GM12878 (cell line): Measurements from ENCODE around the gene MAGI1. TPM values are rescaled to one million over a fixed set of nuclear protein-coding genes. Genes with fewer than 3 reads are reported as not detected.

Source experiments
- ATAC-seq: fragments of 200-7000 bp; cut with Tn5 transposase; 3 replicates; pipeline ENCODE4 v1.9.1; 2020; ENCODE audit warnings: mild to moderate bottlenecking, moderate library complexity
- BruUV-seq: library from RNA; stranded (reverse); fragments of 400-500 nt; replicated peaks from 2 replicates; lab custom pipeline; 2021; lab: Mats Ljungman, UMichigan
- CTCF ChIA-PET: fragments of 300-600 bp; sonication (Branson Sonifier 250); formaldehyde crosslinking; extraction: SDS; loops from one replicate; lab custom pipeline; 2021; ENCODE audit warnings: inconsistent platforms; lab: Yijun Ruan, JAX
- POLR2A ChIA-PET: fragments of 350-600 bp; formaldehyde crosslinking; extraction: SDS; loops from one replicate; lab custom pipeline; 2021; ENCODE audit warnings: inconsistent platforms; lab: Charles Lee
- RAD21 ChIA-PET: fragments of 300-600 bp; sonication (Branson Sonifier 250); formaldehyde crosslinking; loops from one replicate; lab custom pipeline; 2023; ENCODE audit warnings: antibody characterized with exemption; ENCODE audit not compliant: unreplicated experiment; lab: Charles Lee
- SMC1A ChIA-PET: fragments of 300-600 bp; sonication (Branson Sonifier 250); formaldehyde crosslinking; loops from one replicate; lab custom pipeline; 2023; ENCODE audit not compliant: unreplicated experiment, uncharacterized antibody; lab: Charles Lee
- DNase-seq: peaks from one replicate; pipeline ENCODE4 v3.0.0-alpha.2; 2011; ENCODE audit warnings: low read depth, low spot score
- FAIRE-seq: peaks from 3 replicates; lab custom pipeline; 2011; peaks lifted over from hg19 to GRCh38; lab: Jason Lieb, UNC
- H2AFZ ChIP-seq: 2 replicates; pipeline ENCODE4 v1.6.0; 2011; ENCODE audit warnings: low read depth, low read length, control low read depth; ENCODE audit not compliant: control insufficient read depth
- H3K27ac ChIP-seq: 2 replicates; pipeline ENCODE4 v1.5.1; 2011; ENCODE audit warnings: control low read depth; ENCODE audit not compliant: control insufficient read depth, insufficient read depth
- H3K27me3 ChIP-seq, 2 experiments: replicated peaks in 1 of 2; 2 replicates each; pipeline versions ENCODE4 v1.6.0 to v1.6.1; 2011; ENCODE audit warnings: low read length in 1 of 2; ENCODE audit not compliant: control insufficient read depth in 2 of 2, insufficient read depth in 2 of 2
- H3K36me3 ChIP-seq, 2 experiments: 2 replicates each; pipeline ENCODE4 v1.5.1; 2011; ENCODE audit warnings: low read length in 1 of 2; ENCODE audit not compliant: control insufficient read depth in 2 of 2, insufficient read depth in 2 of 2
- H3K4me1 ChIP-seq: 2 replicates; pipeline ENCODE4 v1.6.1; 2011; ENCODE audit warnings: mild to moderate bottlenecking, low read length, moderate library complexity, mixed read lengths; ENCODE audit not compliant: control insufficient read depth, insufficient read depth
- H3K4me2 ChIP-seq: 2 replicates; pipeline ENCODE4 v1.6.0; 2011; ENCODE audit warnings: control low read depth; ENCODE audit not compliant: control insufficient read depth, insufficient read depth
- H3K4me3 ChIP-seq: fragments of 200-600 bp; sonication (generic); 2 replicates; pipeline ENCODE4 v1.5.1; 2016
- H3K79me2 ChIP-seq: 2 replicates; pipeline ENCODE4 v1.6.0; 2011; ENCODE audit warnings: low read length; ENCODE audit not compliant: control insufficient read depth, insufficient read depth
- H3K9ac ChIP-seq: 2 replicates; pipeline ENCODE4 v1.8.0; 2011; ENCODE audit warnings: low read length, control low read depth, mixed read lengths; ENCODE audit not compliant: control insufficient read depth, insufficient read depth
- H3K9me3 ChIP-seq: replicated peaks from 3 replicates; pipeline ENCODE4 v1.5.1; 2011; ENCODE audit warnings: mild to moderate bottlenecking, low read length; ENCODE audit not compliant: control insufficient read depth, insufficient read depth
- H4K20me1 ChIP-seq: 2 replicates; pipeline ENCODE4 v1.6.0; 2011; ENCODE audit not compliant: control insufficient read depth, insufficient read depth
- BACH1 ChIP-seq: fragments of 450-650 bp; IDR thresholded peaks from 2 replicates; pipeline ENCODE4 v1.6.1; 2017; ENCODE audit warnings: mild to moderate bottlenecking, borderline replicate concordance
- JUNB ChIP-seq: IDR thresholded peaks from 2 replicates; pipeline ENCODE4 v1.6.1; 2016; ENCODE audit warnings: antibody characterized with exemption, mild to moderate bottlenecking
- PML ChIP-seq: IDR thresholded peaks from 2 replicates; pipeline ENCODE4 v1.6.1; 2012; ENCODE audit warnings: low read length, inconsistent platforms
- RAD21 ChIP-seq: IDR thresholded peaks from 2 replicates; pipeline ENCODE4 v1.6.1; 2011; ENCODE audit warnings: mild to moderate bottlenecking, low read depth, low read length, moderate library complexity; ENCODE audit not compliant: insufficient read depth
- SMC3 ChIP-seq: IDR thresholded peaks from 2 replicates; pipeline ENCODE4 v1.6.1; 2011; ENCODE audit warnings: low read length, improper control_type of control experiment, borderline replicate concordance
- SREBF2 ChIP-seq: IDR thresholded peaks from 2 replicates; pipeline ENCODE4 v1.6.1; 2012; ENCODE audit warnings: mild to moderate bottlenecking, low read length
- TAF1 ChIP-seq: IDR thresholded peaks from 2 replicates; pipeline ENCODE4 v1.6.1; 2011; ENCODE audit warnings: mild to moderate bottlenecking, low read depth, low read length, borderline replicate concordance
- TCF3 ChIP-seq: IDR thresholded peaks from 2 replicates; pipeline ENCODE4 v1.6.1; 2012; ENCODE audit warnings: low read depth, mild to moderate bottlenecking, low read length, borderline replicate concordance; ENCODE audit not compliant: insufficient read depth
- ZSCAN29 ChIP-seq: fragments of 450-650 bp; IDR thresholded peaks from 2 replicates; pipeline ENCODE4 v1.6.1; 2017; ENCODE audit warnings: mild to moderate bottlenecking, moderate library complexity
- WGBS: methylation state at CpG from one replicate; pipeline ENCODE4 v1.1.6; 2016; ENCODE audit warnings: low lambda C conversion rate; ENCODE audit not compliant: insufficient replicate concordance, insufficient coverage; ENCODE audit errors: missing lambda C conversion rate; 5-methylcytosine and 5-hydroxymethylcytosine counted together
- in situ Hi-C: fragments of 300-500 bp; cut with MboI; formaldehyde crosslinking; loops from 9 replicates; pipeline ENCODE4 v1.14.3; 2018; ENCODE audit warnings: mixed read lengths
- intact Hi-C: fragments of 100-400 bp; cut with micrococcal nuclease; formaldehyde crosslinking; loops from one replicate; pipeline ENCODE4 v1.14.2; 2022; ENCODE audit not compliant: unreplicated experiment
- polyA plus RNA-seq, 11 experiments: library from polyadenylated mRNA; depleted of rRNA in 4 of 11; unstranded in 6 of 11; stranded (reverse) in 5 of 11; fragments of >200 nt; fragmentation: Nextera tagmentation in 4 of 11; fragmentation: Illumina TruSeq in 1 of 11; extraction: Ambion mirVana in 4 of 11; extraction: Trizol in 1 of 11; gene quantifications; 1 replicate in 1 of 11; 2 replicates in 10 of 11; pipeline versions ENCODE4 v1.2.1 to v1.2.3, GENCODE V29; 2011 to 2016; ENCODE audit warnings: inconsistent platforms in 2 of 11, missing spikeins in 2 of 11, low read depth in 1 of 11
- total RNA-seq, 4 experiments: library from RNA; depleted of rRNA in 3 of 4; stranded (reverse); fragments of >200 nt in 3 of 4; fragmentation: Illumina TruSeq in 1 of 4; extraction: Trizol in 1 of 4; gene quantifications; 2 replicates each; pipeline versions ENCODE4 v1.2.1 to v1.2.3, GENCODE V29; 2013 to 2021
- TF ChIP-seq, protein P1 (sequence below): fragments of 450-650 bp; IDR thresholded peaks from 2 replicates; pipeline ENCODE4 v1.6.1; 2018; ENCODE audit warnings: borderline replicate concordance, mild to moderate bottlenecking; ENCODE audit not compliant: partially characterized antibody
- TF ChIP-seq, protein P2 (sequence below), 3 experiments: IDR thresholded peaks in 2 of 3; conservative IDR thresholded peaks in 1 of 3; 2 replicates each; pipeline ENCODE4 v1.5.1; 2011; ENCODE audit warnings: low read depth in 3 of 3, low read length in 3 of 3, mild to moderate bottlenecking in 3 of 3, control low read depth in 2 of 3, moderate library complexity in 2 of 3, inconsistent platforms in 1 of 3, mixed read lengths in 1 of 3; ENCODE audit not compliant: control insufficient read depth in 2 of 3, insufficient read depth in 1 of 3; ENCODE audit errors: extremely low read depth in 1 of 3
- TF ChIP-seq, protein P3 (sequence below): IDR thresholded peaks from 2 replicates; pipeline ENCODE4 v1.6.1; 2012; ENCODE audit warnings: low read length, inconsistent platforms
- TF ChIP-seq, protein P4 (sequence below): fragments of 450-650 bp; formaldehyde crosslinking; IDR thresholded peaks from 2 replicates; pipeline ENCODE4 v1.4.0; 2022; ENCODE audit warnings: mild to moderate bottlenecking, moderate library complexity

The MAGI1 gene
- total and polyA plus RNA-seq, 10 of the 15 experiments (the other 5 are each of a cell fraction or from before 2014, with no cell fraction given): 0.02 to 3.3 (median 0.29) TPM; not detected in 1

DNA sequence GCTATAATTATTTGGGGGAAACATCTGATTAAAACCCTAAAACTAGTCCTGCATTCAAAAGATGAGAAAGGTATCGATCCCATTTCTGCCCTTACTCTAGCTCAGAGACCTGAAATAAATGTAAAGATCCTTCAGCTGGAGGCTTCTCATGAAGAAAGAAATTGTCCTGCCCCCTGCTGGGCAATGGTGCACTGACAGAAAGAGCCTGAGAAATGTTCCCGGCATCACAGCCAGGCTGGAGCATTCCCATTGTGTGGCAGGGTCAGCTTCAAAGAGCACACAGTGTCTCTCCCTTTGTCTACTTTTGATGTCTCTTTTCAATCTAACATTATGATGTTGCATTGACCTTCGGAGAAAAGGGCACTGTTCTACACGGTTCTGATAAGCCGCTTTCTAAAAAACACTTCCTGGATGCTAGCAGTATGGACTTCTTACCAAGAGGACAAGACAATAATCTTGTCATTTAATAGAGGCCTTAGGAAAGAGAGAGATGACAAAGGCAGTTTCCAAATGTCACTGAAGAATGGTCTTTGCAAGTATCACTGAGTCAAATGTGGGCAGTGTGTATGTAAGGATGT, 287.5 kb downstream of the MAGI1 start:
- Histone ChIP-seq H2AFZ (no peak overlapping the region), H3K4me1 (no peaks in the 10 kb centered on the region), H3K4me3 (no peak overlapping the region), H3K36me3 (no peaks in the 10 kb centered on the region), H3K79me2 (no peaks in the 10 kb centered on the region), H3K9me3 (no peaks in the 10 kb centered on the region), H3K4me2 (no peak overlapping the region), H3K9ac (no peak overlapping the region), H3K27ac (no peak overlapping the region), H4K20me1 (no peaks in the 10 kb centered on the region; the same call in 1 of the 2 replicates), H3K27me3 (no peaks in the 10 kb centered on the region)
- ChIA-PET CTCF (interaction anchor here (0.6 to 4.0 kb wide), 8 partner anchors 13 to 1219 kb away, joined by 3 to 40 read pairs (median 4); no protein-coding TSS in a partner anchor), SMC1A (interaction anchor here (1.1 to 3.0 kb wide), 2 partner anchors 1217 to 1221 kb away, joined by 3 to 10 read pairs; no protein-coding TSS in a partner anchor), RAD21 (interaction anchor here (0.6 to 1.4 kb wide), 4 partner anchors 713 to 1220 kb away, joined by 3 to 7 read pairs (median 3); no protein-coding TSS in a partner anchor), POLR2A (no interaction called here)
- intact Hi-C loops (no loop called here), in situ Hi-C loops (no loop called here)
- no peak for DNase-seq
- BruUV-seq: no TSS peak
- 46% methylated on average over 5 of the region's 5 CpGs for WGBS
- ATAC-seq: peak; percentile 65
- FAIRE-seq: no peak
- TF ChIP-seq BACH1 (no peak), ZSCAN29 (no peak), PML (no peak), SREBF2 (no peak), JUNB (no peak), RAD21 (0 out of 2 replicates have a peak, but pooled peaks have one; percentile 17), TCF3 (no peak), TAF1 (no peak), SMC3 (peak; percentile 38; the same call in 1 of the 2 replicates)
- TF ChIP-seq, protein P1, sequence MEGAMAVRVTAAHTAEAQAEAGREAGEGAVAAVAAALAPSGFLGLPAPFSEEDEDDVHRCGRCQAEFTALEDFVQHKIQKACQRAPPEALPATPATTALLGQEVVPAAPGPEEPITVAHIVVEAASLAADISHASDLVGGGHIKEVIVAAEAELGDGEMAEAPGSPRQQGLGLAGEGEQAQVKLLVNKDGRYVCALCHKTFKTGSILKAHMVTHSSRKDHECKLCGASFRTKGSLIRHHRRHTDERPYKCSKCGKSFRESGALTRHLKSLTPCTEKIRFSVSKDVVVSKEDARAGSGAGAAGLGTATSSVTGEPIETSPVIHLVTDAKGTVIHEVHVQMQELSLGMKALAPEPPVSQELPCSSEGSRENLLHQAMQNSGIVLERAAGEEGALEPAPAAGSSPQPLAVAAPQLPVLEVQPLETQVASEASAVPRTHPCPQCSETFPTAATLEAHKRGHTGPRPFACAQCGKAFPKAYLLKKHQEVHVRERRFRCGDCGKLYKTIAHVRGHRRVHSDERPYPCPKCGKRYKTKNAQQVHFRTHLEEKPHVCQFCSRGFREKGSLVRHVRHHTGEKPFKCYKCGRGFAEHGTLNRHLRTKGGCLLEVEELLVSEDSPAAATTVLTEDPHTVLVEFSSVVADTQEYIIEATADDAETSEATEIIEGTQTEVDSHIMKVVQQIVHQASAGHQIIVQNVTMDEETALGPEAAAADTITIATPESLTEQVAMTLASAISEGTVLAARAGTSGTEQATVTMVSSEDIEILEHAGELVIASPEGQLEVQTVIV: no peak
- TF ChIP-seq, protein P2, sequence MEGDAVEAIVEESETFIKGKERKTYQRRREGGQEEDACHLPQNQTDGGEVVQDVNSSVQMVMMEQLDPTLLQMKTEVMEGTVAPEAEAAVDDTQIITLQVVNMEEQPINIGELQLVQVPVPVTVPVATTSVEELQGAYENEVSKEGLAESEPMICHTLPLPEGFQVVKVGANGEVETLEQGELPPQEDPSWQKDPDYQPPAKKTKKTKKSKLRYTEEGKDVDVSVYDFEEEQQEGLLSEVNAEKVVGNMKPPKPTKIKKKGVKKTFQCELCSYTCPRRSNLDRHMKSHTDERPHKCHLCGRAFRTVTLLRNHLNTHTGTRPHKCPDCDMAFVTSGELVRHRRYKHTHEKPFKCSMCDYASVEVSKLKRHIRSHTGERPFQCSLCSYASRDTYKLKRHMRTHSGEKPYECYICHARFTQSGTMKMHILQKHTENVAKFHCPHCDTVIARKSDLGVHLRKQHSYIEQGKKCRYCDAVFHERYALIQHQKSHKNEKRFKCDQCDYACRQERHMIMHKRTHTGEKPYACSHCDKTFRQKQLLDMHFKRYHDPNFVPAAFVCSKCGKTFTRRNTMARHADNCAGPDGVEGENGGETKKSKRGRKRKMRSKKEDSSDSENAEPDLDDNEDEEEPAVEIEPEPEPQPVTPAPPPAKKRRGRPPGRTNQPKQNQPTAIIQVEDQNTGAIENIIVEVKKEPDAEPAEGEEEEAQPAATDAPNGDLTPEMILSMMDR (IDR thresholded peaks at IDR 0.05 in 2 of 3, conservative IDR thresholded peaks at IDR 0.05 in 1 of 3; ENCODE audit: control insufficient read depth in 2 of 3, extremely low read depth in 1 of 3, insufficient read depth in 1 of 3, low read depth in 3 of 3, low read length in 3 of 3): peak; percentile 43 to 59 (median 56)
- TF ChIP-seq, protein P3, sequence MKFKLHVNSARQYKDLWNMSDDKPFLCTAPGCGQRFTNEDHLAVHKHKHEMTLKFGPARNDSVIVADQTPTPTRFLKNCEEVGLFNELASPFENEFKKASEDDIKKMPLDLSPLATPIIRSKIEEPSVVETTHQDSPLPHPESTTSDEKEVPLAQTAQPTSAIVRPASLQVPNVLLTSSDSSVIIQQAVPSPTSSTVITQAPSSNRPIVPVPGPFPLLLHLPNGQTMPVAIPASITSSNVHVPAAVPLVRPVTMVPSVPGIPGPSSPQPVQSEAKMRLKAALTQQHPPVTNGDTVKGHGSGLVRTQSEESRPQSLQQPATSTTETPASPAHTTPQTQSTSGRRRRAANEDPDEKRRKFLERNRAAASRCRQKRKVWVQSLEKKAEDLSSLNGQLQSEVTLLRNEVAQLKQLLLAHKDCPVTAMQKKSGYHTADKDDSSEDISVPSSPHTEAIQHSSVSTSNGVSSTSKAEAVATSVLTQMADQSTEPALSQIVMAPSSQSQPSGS: no peak
- TF ChIP-seq, protein P4, sequence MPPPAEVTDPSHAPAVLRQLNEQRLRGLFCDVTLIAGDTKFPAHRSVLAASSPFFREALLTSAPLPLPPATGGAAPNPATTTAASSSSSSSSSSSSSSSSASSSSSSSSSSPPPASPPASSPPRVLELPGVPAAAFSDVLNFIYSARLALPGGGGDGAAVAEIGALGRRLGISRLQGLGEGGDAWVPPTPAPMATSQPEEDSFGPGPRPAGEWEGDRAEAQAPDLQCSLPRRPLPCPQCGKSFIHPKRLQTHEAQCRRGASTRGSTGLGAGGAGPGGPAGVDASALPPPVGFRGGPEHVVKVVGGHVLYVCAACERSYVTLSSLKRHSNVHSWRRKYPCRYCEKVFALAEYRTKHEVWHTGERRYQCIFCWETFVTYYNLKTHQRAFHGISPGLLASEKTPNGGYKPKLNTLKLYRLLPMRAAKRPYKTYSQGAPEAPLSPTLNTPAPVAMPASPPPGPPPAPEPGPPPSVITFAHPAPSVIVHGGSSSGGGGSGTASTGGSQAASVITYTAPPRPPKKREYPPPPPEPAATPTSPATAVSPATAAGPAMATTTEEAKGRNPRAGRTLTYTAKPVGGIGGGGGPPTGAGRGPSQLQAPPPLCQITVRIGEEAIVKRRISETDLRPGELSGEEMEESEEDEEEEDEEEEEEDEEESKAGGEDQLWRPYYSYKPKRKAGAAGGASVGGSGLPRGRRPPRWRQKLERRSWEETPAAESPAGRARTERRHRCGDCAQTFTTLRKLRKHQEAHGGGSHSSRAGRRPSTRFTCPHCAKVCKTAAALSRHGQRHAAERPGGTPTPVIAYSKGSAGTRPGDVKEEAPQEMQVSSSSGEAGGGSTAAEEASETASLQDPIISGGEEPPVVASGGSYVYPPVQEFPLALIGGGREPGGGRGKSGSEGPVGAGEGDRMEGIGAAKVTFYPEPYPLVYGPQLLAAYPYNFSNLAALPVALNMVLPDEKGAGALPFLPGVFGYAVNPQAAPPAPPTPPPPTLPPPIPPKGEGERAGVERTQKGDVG: no peak
